H1 (cell line): Measurements from ENCODE around the gene NFIA. TPM values are rescaled to one million over a fixed set of nuclear protein-coding genes. Genes with fewer than 3 reads are reported as not detected.

ENCODE experiments used
- CTCF ChIA-PET: fragments of 300-600 bp; sonication (Branson Sonifier 250); formaldehyde crosslinking; loops from one replicate; lab custom pipeline; 2021; ENCODE audit not compliant: partially characterized antibody; lab: Charles Lee
- POLR2A ChIA-PET: fragments of 300-600 bp; sonication (Branson Sonifier 250); formaldehyde crosslinking; loops from one replicate; lab custom pipeline; 2021; ENCODE audit warnings: inconsistent platforms; ENCODE audit not compliant: partially characterized antibody; lab: Charles Lee
- DNase-seq, 2 experiments: peaks; one replicate each; pipeline versions ENCODE4 v3.0.0 to v3.0.0-alpha.2; 2010 to 2022; ENCODE audit warnings: low spot score in 2 of 2, low read depth in 1 of 2, mixed read lengths in 1 of 2
- FAIRE-seq: peaks from 2 replicates; lab custom pipeline; 2011; peaks lifted over from hg19 to GRCh38; lab: Jason Lieb, UNC
- H2AFZ ChIP-seq: 2 replicates; pipeline ENCODE4 v1.8.1; 2012; ENCODE audit warnings: low read length, inconsistent platforms
- H2AK5ac ChIP-seq: 2 replicates; pipeline ENCODE4 v1.6.1; 2013; ENCODE audit warnings: low read depth, low read length
- H2BK120ac ChIP-seq: replicated peaks from 2 replicates; pipeline ENCODE3; 2013; ENCODE audit warnings: low read depth, low read length, inconsistent platforms
- H2BK12ac ChIP-seq: 2 replicates; pipeline ENCODE4 v1.6.1; 2013; ENCODE audit warnings: low read depth, low read length
- H2BK15ac ChIP-seq: 2 replicates; pipeline ENCODE4 v1.6.1; 2013; ENCODE audit warnings: low read length
- H2BK20ac ChIP-seq: 2 replicates; pipeline ENCODE4 v1.6.1; 2013; ENCODE audit warnings: low read length
- H2BK5ac ChIP-seq: 2 replicates; pipeline ENCODE4 v1.6.1; 2013; ENCODE audit warnings: low read depth, low read length
- H3K14ac ChIP-seq: 2 replicates; pipeline ENCODE4 v1.6.1; 2013; ENCODE audit warnings: inconsistent platforms; ENCODE audit not compliant: insufficient read length
- H3K18ac ChIP-seq: 2 replicates; pipeline ENCODE4 v1.6.1; 2013; ENCODE audit warnings: low read length; ENCODE audit errors: extremely low read depth
- H3K23ac ChIP-seq: 2 replicates; pipeline ENCODE4 v1.6.1; 2013; ENCODE audit warnings: inconsistent platforms; ENCODE audit not compliant: insufficient read length
- H3K23me2 ChIP-seq: 2 replicates; pipeline ENCODE4 v1.6.1; 2013; ENCODE audit warnings: low read depth, low read length
- H3K27ac ChIP-seq: 2 replicates; pipeline ENCODE4 v1.6.1; 2011; ENCODE audit warnings: low read depth, low read length, inconsistent platforms
- H3K27me3 ChIP-seq, 4 experiments: replicated peaks in 1 of 4; 1 replicate in 1 of 4; 2 replicates in 3 of 4; pipeline versions ENCODE4 v1.6.1 to v1.8.1; 2011 to 2013; ENCODE audit warnings: low read length in 3 of 4, mild to moderate bottlenecking in 3 of 4, inconsistent platforms in 2 of 4, mixed read lengths in 2 of 4, moderate library complexity in 1 of 4; ENCODE audit not compliant: control insufficient read depth in 3 of 4, insufficient read depth in 3 of 4; ENCODE audit errors: extremely low read depth in 1 of 4
- H3K36me3 ChIP-seq, 4 experiments: 2 replicates each; pipeline versions ENCODE4 v1.6.1 to v1.8.1; 2011 to 2013; ENCODE audit warnings: mild to moderate bottlenecking in 4 of 4, low read length in 3 of 4, moderate library complexity in 2 of 4, control low read depth in 1 of 4, inconsistent platforms in 1 of 4; ENCODE audit not compliant: insufficient read depth in 4 of 4, control insufficient read depth in 2 of 4
- H3K4ac ChIP-seq: replicated peaks from 2 replicates; pipeline ENCODE3; 2013; ENCODE audit warnings: low read length, low read depth, mixed read lengths, inconsistent platforms; ENCODE audit not compliant: insufficient read length
- H3K4me1 ChIP-seq, 4 experiments: replicated peaks in 1 of 4; 1 replicate in 1 of 4; 2 replicates in 3 of 4; pipeline versions ENCODE4 v1.6.1 to v1.8.1; 2011 to 2013; ENCODE audit warnings: low read length in 3 of 4, inconsistent platforms in 2 of 4, mixed read lengths in 1 of 4; ENCODE audit not compliant: insufficient read depth in 4 of 4, control insufficient read depth in 3 of 4
- H3K4me2 ChIP-seq, 2 experiments: 2 replicates each; pipeline versions ENCODE4 v1.6.1 to v1.8.1; 2011 to 2013; ENCODE audit warnings: low read depth in 2 of 2, low read length in 2 of 2, control low read depth in 1 of 2, inconsistent platforms in 1 of 2, mild to moderate bottlenecking in 1 of 2; ENCODE audit not compliant: insufficient read depth in 1 of 2
- H3K4me3 ChIP-seq, 4 experiments: fragments of 200-600, 300-600 bp in 1 of 4; sonication (generic), shearing (Covaris generic), sonication (Bioruptor Twin) in 1 of 4; 2 replicates each; pipeline versions ENCODE4 v1.5.1 to v1.8.1; 2011 to 2016; ENCODE audit warnings: low read length in 4 of 4, low read depth in 3 of 4, control low read depth in 2 of 4, inconsistent platforms in 2 of 4, mild to moderate bottlenecking in 2 of 4, mixed read lengths in 1 of 4, moderate library complexity in 1 of 4; ENCODE audit not compliant: insufficient read depth in 2 of 4; ENCODE audit errors: extremely low read depth in 1 of 4
- H3K56ac ChIP-seq: replicated peaks from 2 replicates; pipeline ENCODE3; 2013; ENCODE audit warnings: low read depth, mild to moderate bottlenecking, mixed read lengths, low read length, inconsistent platforms; ENCODE audit not compliant: insufficient read length
- H3K79me1 ChIP-seq: 2 replicates; pipeline ENCODE4 v1.6.1; 2013; ENCODE audit warnings: low read depth, low read length, control low read depth
- H3K79me2 ChIP-seq, 2 experiments: 2 replicates each; pipeline versions ENCODE4 v1.6.1 to v1.8.1; 2012 to 2013; ENCODE audit warnings: low read length in 2 of 2, mild to moderate bottlenecking in 2 of 2, inconsistent platforms in 1 of 2; ENCODE audit not compliant: insufficient read depth in 2 of 2, control insufficient read depth in 1 of 2
- H3K9ac ChIP-seq, 4 experiments: replicated peaks in 1 of 4; 1 replicate in 1 of 4; 2 replicates in 3 of 4; pipeline versions ENCODE4 v1.6.1 to v1.8.1; 2011 to 2013; ENCODE audit warnings: low read depth in 3 of 4, low read length in 3 of 4, control low read depth in 2 of 4, mild to moderate bottlenecking in 2 of 4, moderate library complexity in 2 of 4, inconsistent platforms in 1 of 4; ENCODE audit errors: extremely low read depth in 1 of 4
- H3K9me3 ChIP-seq, 2 experiments: 2 replicates each; pipeline versions ENCODE4 v1.6.1 to v1.8.1; 2012 to 2013; ENCODE audit warnings: mild to moderate bottlenecking in 2 of 2, moderate library complexity in 2 of 2, control low read depth in 1 of 2, inconsistent platforms in 1 of 2, low read depth in 1 of 2, low read length in 1 of 2, mixed read lengths in 1 of 2; ENCODE audit not compliant: insufficient read depth in 2 of 2
- H4K20me1 ChIP-seq, 2 experiments: replicated peaks in 1 of 2; 2 replicates each; pipeline versions ENCODE3 to v1.8.1; 2011 to 2013; ENCODE audit warnings: inconsistent platforms in 2 of 2, low read length in 2 of 2, mild to moderate bottlenecking in 1 of 2; ENCODE audit not compliant: insufficient read depth in 2 of 2, control insufficient read depth in 1 of 2
- H4K5ac ChIP-seq: 2 replicates; pipeline ENCODE4 v1.6.1; 2013; ENCODE audit warnings: low read length, low read depth, mixed read lengths, inconsistent platforms; ENCODE audit not compliant: insufficient read length
- H4K8ac ChIP-seq: 2 replicates; pipeline ENCODE4 v1.8.0; 2013; ENCODE audit warnings: mild to moderate bottlenecking, moderate library complexity, low read length, inconsistent platforms; ENCODE audit not compliant: insufficient read depth; ENCODE audit errors: extremely low read depth
- H4K91ac ChIP-seq: replicated peaks from 2 replicates; pipeline ENCODE3; 2013; ENCODE audit warnings: low read length, mixed read lengths, inconsistent platforms; ENCODE audit not compliant: insufficient read length
- GABPA ChIP-seq: IDR thresholded peaks from 2 replicates; pipeline ENCODE4 v1.6.1; 2011; ENCODE audit warnings: mild to moderate bottlenecking, low read length, moderate library complexity, borderline replicate concordance; ENCODE audit not compliant: insufficient read depth
- WGBS, 2 experiments: shearing (Covaris generic) in 1 of 2; methylation state at CpG; one replicate each; pipeline versions ENCODE4 v1.1.6 to v1.1.7; 2013 to 2015; ENCODE audit warnings: low lambda C conversion rate in 2 of 2, mixed read lengths in 2 of 2, inconsistent platforms in 1 of 2, low coverage in 1 of 2, missing lambda C conversion rate in 1 of 2; ENCODE audit not compliant: insufficient replicate concordance in 2 of 2, insufficient coverage in 1 of 2, insufficient read length in 1 of 2; ENCODE audit errors: extremely low coverage in 1 of 2, missing lambda C conversion rate in 1 of 2; 5-methylcytosine and 5-hydroxymethylcytosine counted together
- polyA plus RNA-seq, 7 experiments: library from polyadenylated mRNA; depleted of rRNA in 3 of 7; stranded (reverse) in 5 of 7; unstranded in 2 of 7; fragments of >200 nt in 5 of 7; fragments of 200-250 nt in 2 of 7; gene quantifications; 1 replicate in 5 of 7; 2 replicates in 1 of 7; 4 replicates in 1 of 7; pipeline versions ENCODE4 v1.2.1 to v1.2.3, GENCODE V29; 2011 to 2013; ENCODE audit warnings: missing spikeins in 2 of 7, mixed read lengths in 2 of 7
- total RNA-seq: library from RNA; stranded (reverse); fragmentation: NEBNext Ultra II Directional; extraction: Animal tissue kit (Norgen Biotek cat#: 25700); gene quantifications from 2 replicates; pipeline ENCODE4 v1.2.1, GENCODE V29; 2021
- TF ChIP-seq, protein P1 (sequence below): IDR thresholded peaks from 2 replicates; pipeline ENCODE4 v1.6.1; 2012; ENCODE audit warnings: inconsistent platforms

The NFIA gene
- total and polyA plus RNA-seq, 2 of the 8 experiments (the other 6 are each of a cell fraction or from before 2014, with no cell fraction given): 1.8 to 2.3 TPM

DNA sequence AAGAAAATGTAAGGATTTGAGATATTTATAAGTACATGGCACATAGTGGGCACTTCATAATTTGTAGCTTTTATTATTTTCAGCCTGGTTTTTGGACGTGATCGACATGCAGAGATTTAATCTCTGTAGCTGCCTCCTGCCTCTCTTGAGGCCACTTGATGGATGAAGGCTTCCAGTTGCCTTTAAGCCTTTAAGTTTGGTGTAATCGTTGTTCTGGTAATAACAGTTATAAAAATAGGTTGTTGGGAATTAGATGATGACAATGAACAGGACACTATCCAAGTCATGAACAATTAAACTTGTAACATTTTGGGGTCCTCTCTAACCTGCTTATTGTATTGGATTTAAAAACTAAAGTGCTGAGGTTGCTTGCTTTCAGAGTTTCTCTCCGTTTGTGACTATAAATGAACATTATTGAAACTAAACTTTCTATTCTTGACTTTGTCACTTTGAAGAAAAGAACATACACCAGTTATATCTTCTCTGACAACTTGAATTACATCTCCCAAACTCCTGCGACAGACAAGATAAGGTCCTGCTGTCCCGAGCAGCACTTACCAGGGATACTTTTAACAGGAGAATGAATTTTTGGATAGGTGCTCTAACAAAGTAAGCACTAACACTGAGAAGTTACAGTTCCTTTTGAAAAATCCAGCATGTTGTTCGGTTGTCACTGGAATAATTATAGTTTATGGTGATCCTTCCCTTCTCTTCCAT is 295.0 kb downstream of the NFIA start:
- no peak overlapping the region for H4K8ac ChIP-seq
- no peak overlapping the region for H3K56ac ChIP-seq
- no peak overlapping the region for H4K91ac ChIP-seq
- H3K9ac ChIP-seq: no peak overlapping the region
- H3K9me3 ChIP-seq: no peaks in the 10 kb centered on the region
- H3K4me1 ChIP-seq: no peaks in the 10 kb centered on the region
- no peaks in the 10 kb centered on the region for H4K20me1 ChIP-seq
- H2BK120ac ChIP-seq: no peak overlapping the region
- H3K36me3 ChIP-seq: no peaks in the 10 kb centered on the region
- ChIA-PET CTCF (interaction anchor here (0.6 kb wide), 1 partner anchor 55 kb away, joined by 3 read pairs; no protein-coding TSS in a partner anchor), POLR2A (no interaction called here)
- no peak overlapping the region for H2BK20ac ChIP-seq
- no peak overlapping the region for H3K23ac ChIP-seq
- WGBS, 2 experiments: 88% methylated on average over 7 of the region's 7 CpGs; no CpG with 5 or more reads in 1 of the 2 experiments
- no peak overlapping the region for H3K27ac ChIP-seq
- no peak overlapping the region for H4K5ac ChIP-seq
- H3K79me2 ChIP-seq: no peaks in the 10 kb centered on the region
- H3K14ac ChIP-seq: no peak overlapping the region
- no peak overlapping the region for H2BK12ac ChIP-seq
- no peak overlapping the region for H3K4me3 ChIP-seq
- H2AK5ac ChIP-seq: no peak overlapping the region
- H3K79me1 ChIP-seq: no peaks in the 10 kb centered on the region
- FAIRE-seq (no peak), DNase-seq (no peak)
- TF ChIP-seq, protein P1, sequence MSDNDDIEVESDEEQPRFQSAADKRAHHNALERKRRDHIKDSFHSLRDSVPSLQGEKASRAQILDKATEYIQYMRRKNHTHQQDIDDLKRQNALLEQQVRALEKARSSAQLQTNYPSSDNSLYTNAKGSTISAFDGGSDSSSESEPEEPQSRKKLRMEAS: no peak
- no peak for TF ChIP-seq GABPA
- H3K4me2 ChIP-seq: no peak overlapping the region
- H3K4ac ChIP-seq: no peak overlapping the region
- H3K27me3 ChIP-seq: no peaks in the 10 kb centered on the region
- no peak overlapping the region for H3K18ac ChIP-seq
- H2BK15ac ChIP-seq: no peak overlapping the region
- H3K23me2 ChIP-seq: no peaks in the 10 kb centered on the region; the same call in 1 of the 2 replicates
- H2BK5ac ChIP-seq: no peak overlapping the region
- H2AFZ ChIP-seq: no peak overlapping the region
